GM18526 (cell line): ENCODE data around the gene MPPED1.

Source experiments
- POLR2A ChIP-seq: IDR thresholded peaks from 3 replicates; pipeline ENCODE4 v1.6.1; 2011; ENCODE audit not compliant: insufficient read length; ENCODE audit errors: extremely low read depth

Gene MPPED1

GRCh38 chr22:43491737-43492136 lies 79.9 kb downstream of the MPPED1 start:
- no peak for TF ChIP-seq POLR2A

- TF ChIP-seq POLR2A, result no peak
Measured at GRCh38 chr22:43493297-43493696, 81.5 kb downstream of the MPPED1 start.

- no peak for TF ChIP-seq POLR2A
Measured at GRCh38 chr22:43497956-43498855, 86.4 kb downstream of the MPPED1 start.

GRCh38 chr22:43498856-43499253 lies 87.0 kb downstream of the MPPED1 start:
- TF ChIP-seq POLR2A, result no peak

GRCh38 chr22:43500792-43501785 lies 89.3 kb downstream of the MPPED1 start:
- TF ChIP-seq POLR2A, result no peak

GRCh38 chr22:43501878-43502277 lies 90.1 kb downstream of the MPPED1 start:
- no peak for TF ChIP-seq POLR2A

- no peak for TF ChIP-seq POLR2A
Measured at GRCh38 chr22:43502306-43502874, 90.6 kb downstream of the MPPED1 start.

- no peak for TF ChIP-seq POLR2A
Measured at GRCh38 chr22:43504068-43504467, 92.3 kb downstream of the MPPED1 start.

- no peak for TF ChIP-seq POLR2A
Measured at GRCh38 chr22:43504666-43505261, 93.0 kb downstream of the MPPED1 start.

- no peak for TF ChIP-seq POLR2A
Measured at GRCh38 chr22:43505423-43505822, 93.6 kb downstream of the MPPED1 start.

- no peak for TF ChIP-seq POLR2A
Measured at GRCh38 chr22:43505896-43506295, 94.1 kb downstream of the MPPED1 start.

- no peak for TF ChIP-seq POLR2A
Measured at GRCh38 chr22:43506487-43506886, 94.7 kb downstream of the MPPED1 start.

- no peak for TF ChIP-seq POLR2A
Measured at GRCh38 chr22:43507235-43507634, 95.4 kb downstream of the MPPED1 start.

GRCh38 chr22:43508489-43508888 lies 96.7 kb downstream of the MPPED1 start:
- TF ChIP-seq POLR2A, result no peak

- no peak for TF ChIP-seq POLR2A
Measured at GRCh38 chr22:43509337-43509736, 97.5 kb downstream of the MPPED1 start.
